PFSK-1 (cell line): Measurements from ENCODE around the gene RANBP17.

ENCODE experiments used
- FOXP2 ChIP-seq: optimal IDR thresholded peaks from 2 replicates; pipeline ENCODE3; 2011; ENCODE audit warnings: borderline replicate concordance, control low read depth, inconsistent platforms; ENCODE audit not compliant: insufficient read depth; ENCODE audit errors: extremely low read length, extremely low read depth
- POLR2AphosphoS5 ChIP-seq: IDR thresholded peaks from 2 replicates; pipeline ENCODE4 v1.6.1; 2012; ENCODE audit warnings: low read depth, mild to moderate bottlenecking, control low read depth, low read length, moderate library complexity
- REST ChIP-seq, 2 experiments: IDR thresholded peaks; 2 replicates each; pipeline versions ENCODE4 v1.6.1 to v1.8.0; 2011 to 2012; ENCODE audit warnings: low read depth in 2 of 2, low read length in 2 of 2, control low read depth in 1 of 2, inconsistent platforms in 1 of 2, mild to moderate bottlenecking in 1 of 2, moderate library complexity in 1 of 2; ENCODE audit not compliant: insufficient read depth in 1 of 2
- SIN3A ChIP-seq: IDR thresholded peaks from 2 replicates; pipeline ENCODE4 v1.6.1; 2012; ENCODE audit warnings: mild to moderate bottlenecking, low read length, moderate library complexity, borderline replicate concordance; ENCODE audit not compliant: insufficient read depth
- TAF1 ChIP-seq: IDR thresholded peaks from 2 replicates; pipeline ENCODE4 v1.6.1; 2012; ENCODE audit warnings: low read length, control low read depth, borderline replicate concordance; ENCODE audit not compliant: insufficient read depth

Gene RANBP17

GRCh38 chr5:171029401-171029800 is 167.6 kb downstream of the RANBP17 start:
- TF ChIP-seq SIN3A (no peak), POLR2AphosphoS5 (no peak)

GRCh38 chr5:171031977-171032376 is 170.2 kb downstream of the RANBP17 start:
- TF ChIP-seq SIN3A (no peak), POLR2AphosphoS5 (no peak), FOXP2 (no peak), TAF1 (no peak), REST (IDR thresholded peaks at IDR 0.05; ENCODE audit: insufficient read depth in 1 of 2, low read depth in 2 of 2, low read length in 2 of 2) (no peak)

- TF ChIP-seq POLR2AphosphoS5 (no peak), REST (IDR thresholded peaks at IDR 0.05; ENCODE audit: insufficient read depth in 1 of 2, low read depth in 2 of 2, low read length in 2 of 2) (no peak), SIN3A (no peak), TAF1 (no peak), FOXP2 (no peak)
Measured at GRCh38 chr5:171032435-171032973, 170.7 kb downstream of the RANBP17 start.

GRCh38 chr5:171050916-171051315 is 189.1 kb downstream of the RANBP17 start:
- TF ChIP-seq POLR2AphosphoS5 (no peak), TAF1 (no peak)

GRCh38 chr5:171055875-171056454 is 194.1 kb downstream of the RANBP17 start:
- no peak for TF ChIP-seq FOXP2
- TF ChIP-seq REST (IDR thresholded peaks at IDR 0.05; ENCODE audit: insufficient read depth in 1 of 2, low read depth in 2 of 2, low read length in 2 of 2) = no peak
- no peak for TF ChIP-seq TAF1
- TF ChIP-seq POLR2AphosphoS5 = no peak
- no peak for TF ChIP-seq SIN3A

- TF ChIP-seq SIN3A = no peak
- no peak for TF ChIP-seq REST (IDR thresholded peaks at IDR 0.05; ENCODE audit: insufficient read depth in 1 of 2, low read depth in 2 of 2, low read length in 2 of 2)
- TF ChIP-seq FOXP2 = no peak
- TF ChIP-seq POLR2AphosphoS5 = no peak
- TF ChIP-seq TAF1 = no peak
Measured at GRCh38 chr5:171067540-171068130, 205.8 kb downstream of the RANBP17 start.
